Stimulated activated naive B cell treated with anti-CD40 and anti-IgM and Interleukin-4, amounts not matched to agents 10 μg/mL and 1 μg/mL and 100 μg/mL, for 72 hours (primary cell): ENCODE measurements around the gene TMEM175.

Experiments
- ATAC-seq, 2 donors: fragments of 150-1000 bp; cut with Tn5 transposase; replicated peaks; 2 replicates each; pipeline ENCODE4 v1.10.0; 2021; ENCODE audit warnings: moderate library complexity in 1 of 2
- DNase-seq: peaks from one replicate; pipeline ENCODE4 v3.0.0; 2021
- H3K27ac Mint-ChIP-seq: one replicate; pipeline ENCODE4 v1.8.0; 2022; ENCODE audit warnings: mild to moderate bottlenecking, mixed read lengths
- H3K27me3 Mint-ChIP-seq, 2 donors: one replicate each; pipeline ENCODE4 v1.8.0; 2022; ENCODE audit warnings: mixed read lengths in 2 of 2
- H3K36me3 Mint-ChIP-seq, 2 donors: one replicate each; pipeline ENCODE4 v1.8.0; 2022; ENCODE audit warnings: mixed read lengths in 2 of 2, mild to moderate bottlenecking in 1 of 2
- H3K4me1 Mint-ChIP-seq, 2 donors: one replicate each; pipeline ENCODE4 v1.8.0; 2022; ENCODE audit warnings: mixed read lengths in 2 of 2, mild to moderate bottlenecking in 1 of 2
- H3K4me3 Mint-ChIP-seq, 2 donors: one replicate each; pipeline ENCODE4 v1.8.0; 2022; ENCODE audit warnings: mild to moderate bottlenecking in 2 of 2, mixed read lengths in 2 of 2, moderate library complexity in 1 of 2
- H3K9me3 Mint-ChIP-seq, 2 donors: one replicate each; pipeline ENCODE4 v1.8.0; 2022; ENCODE audit warnings: mixed read lengths in 2 of 2, mild to moderate bottlenecking in 1 of 2

TMEM175 gene

DNA sequence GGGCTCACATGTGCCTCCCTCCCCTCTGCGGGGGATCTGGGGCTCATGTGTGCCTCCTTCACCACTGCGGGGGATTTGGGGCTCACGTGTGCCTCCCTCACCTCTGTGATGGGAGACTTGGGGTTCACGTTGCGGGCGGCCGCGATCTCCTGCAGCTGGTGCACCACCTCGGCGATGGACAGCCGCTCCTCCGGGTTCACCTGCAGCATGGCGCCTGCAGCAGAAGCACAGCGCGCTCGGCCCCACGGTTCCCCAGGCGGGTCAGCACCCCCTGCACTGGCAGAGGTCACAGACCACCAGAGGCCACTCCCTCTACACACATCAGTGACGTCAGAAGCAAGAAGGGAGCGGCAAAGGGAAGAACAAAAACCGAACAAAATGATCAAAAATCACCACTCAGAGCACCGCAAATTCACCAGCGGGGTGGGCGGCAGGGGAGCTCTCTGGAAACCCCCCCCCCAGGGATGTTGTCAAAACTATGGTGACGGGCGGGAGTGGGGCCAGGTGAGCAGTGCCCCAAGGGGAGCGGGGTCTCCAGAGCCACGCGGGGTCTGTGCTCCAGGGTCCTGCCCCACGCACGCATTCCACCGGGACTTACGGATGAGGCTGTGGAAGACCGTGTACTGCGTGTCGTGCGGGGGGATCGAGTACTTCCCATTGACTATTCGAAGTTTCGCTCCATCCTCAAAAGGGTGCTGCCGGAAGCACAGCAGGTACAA is 38.8 kb upstream of the TMEM175 start:
- H3K9me3 Mint-ChIP-seq: no peaks in the 10 kb centered on the region
- no peaks in the 10 kb centered on the region for H3K4me1 Mint-ChIP-seq
- DNase-seq (no peak), ATAC-seq (no peak)
- H3K4me3 Mint-ChIP-seq: no peak overlapping the region
- H3K36me3 Mint-ChIP-seq: peaks cover 20 to 45% of the 10 kb centered on the region in 2 donors
- H3K27me3 Mint-ChIP-seq: no peaks in the 10 kb centered on the region
- peak overlapping the region; percentile 56 for H3K27ac Mint-ChIP-seq

DNA sequence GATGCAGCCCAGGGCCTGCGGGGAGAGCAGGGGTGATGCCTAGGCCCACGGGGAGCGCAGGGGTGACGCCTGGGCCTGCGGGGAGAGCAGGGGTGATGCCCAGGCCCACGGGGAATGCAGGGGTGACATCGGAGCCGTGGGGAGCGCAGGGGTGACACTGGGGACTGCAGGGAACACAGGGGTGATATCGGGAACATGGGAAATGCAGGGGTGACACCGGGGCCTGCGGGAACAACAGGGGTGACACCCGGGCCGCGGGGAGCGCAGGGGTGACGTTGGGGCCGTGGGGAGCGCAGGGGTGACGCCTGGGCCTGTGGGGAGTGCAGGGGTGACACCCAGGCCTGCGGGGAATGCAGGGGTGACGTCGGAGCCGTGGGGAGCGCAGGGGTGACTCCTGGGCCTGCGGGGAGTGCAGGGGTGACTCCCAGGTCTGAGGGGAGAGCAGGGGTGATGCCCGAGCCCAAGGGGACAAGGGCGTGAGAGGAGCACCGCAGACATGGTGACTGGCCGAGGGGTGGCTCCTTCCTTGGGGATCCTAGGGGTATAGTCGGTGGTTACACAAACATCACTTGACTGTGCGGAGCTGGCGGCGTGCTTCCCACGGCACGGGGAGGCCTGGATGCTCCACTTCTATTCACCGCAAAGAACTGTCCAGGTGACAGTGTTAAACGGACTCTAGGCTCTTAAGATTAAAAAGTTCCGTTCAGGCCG is 38.1 kb upstream of the TMEM175 start:
- Mint-ChIP-seq H3K4me1 (peaks cover 1 to 2% of the 10 kb centered on the region in 2 donors), H3K4me3 (no peak overlapping the region), H3K27me3 (no peaks in the 10 kb centered on the region), H3K9me3 (no peaks in the 10 kb centered on the region), H3K27ac (peak overlapping the region; percentile 9), H3K36me3 (peaks cover 19 to 46% of the 10 kb centered on the region in 2 donors)
- DNase-seq (no peak), ATAC-seq (no peak)

DNA sequence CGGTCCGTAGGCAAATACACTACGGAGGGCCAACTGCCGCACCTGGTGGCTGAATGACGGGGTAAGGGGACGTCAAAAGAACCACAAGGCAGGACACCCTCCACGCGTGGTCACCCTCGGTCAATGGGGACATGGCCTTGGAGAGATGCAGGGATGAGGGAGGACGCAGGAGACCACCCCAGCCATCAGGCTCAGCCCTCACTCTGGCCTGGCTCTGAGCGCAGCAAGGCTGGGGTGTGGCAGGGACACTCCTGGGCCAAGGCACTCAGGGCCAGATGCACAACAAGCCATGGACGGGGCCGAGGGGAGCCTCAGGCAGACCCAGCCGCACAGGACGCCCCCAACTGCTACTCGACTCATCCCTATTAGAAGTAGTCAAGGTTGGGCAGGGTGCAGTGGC is 36.7 kb upstream of the TMEM175 start:
- Mint-ChIP-seq H3K27me3 (no peaks in the 10 kb centered on the region), H3K27ac (no peak overlapping the region), H3K9me3 (no peaks in the 10 kb centered on the region), H3K4me1 (peaks cover 3 to 6% of the 10 kb centered on the region in 2 donors), H3K4me3 (no peak overlapping the region), H3K36me3 (peaks cover 26 to 59% of the 10 kb centered on the region in 2 donors)
- no peak for ATAC-seq
- DNase-seq: no peak

DNA sequence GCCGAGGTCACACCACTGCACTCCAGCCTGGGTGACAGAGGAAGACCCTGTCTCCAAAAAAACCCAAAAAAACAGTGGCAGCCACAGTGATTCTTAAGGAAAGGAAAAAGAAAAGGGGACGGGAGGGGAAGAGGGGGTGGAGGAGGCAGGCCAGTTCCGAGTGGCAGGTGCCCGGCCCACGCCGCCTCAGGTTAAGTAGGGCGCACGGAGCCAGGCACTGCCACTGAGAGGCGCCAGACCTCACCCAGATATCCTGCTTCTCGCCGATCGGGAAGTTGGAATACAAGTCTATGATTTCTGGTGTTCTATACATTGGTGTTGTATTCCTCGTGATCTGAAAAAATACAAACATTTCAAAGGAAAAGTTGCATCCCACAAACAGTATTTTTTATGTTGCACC is 36.0 kb upstream of the TMEM175 start:
- H3K36me3 Mint-ChIP-seq: peaks cover 28 to 54% of the 10 kb centered on the region in 2 donors
- no peak overlapping the region for H3K27ac Mint-ChIP-seq
- peaks cover 3 to 6% of the 10 kb centered on the region in 2 donors for H3K4me1 Mint-ChIP-seq
- H3K27me3 Mint-ChIP-seq: no peaks in the 10 kb centered on the region
- ATAC-seq (no peak), DNase-seq (no peak)
- no peak overlapping the region for H3K4me3 Mint-ChIP-seq
- no peaks in the 10 kb centered on the region for H3K9me3 Mint-ChIP-seq

DNA sequence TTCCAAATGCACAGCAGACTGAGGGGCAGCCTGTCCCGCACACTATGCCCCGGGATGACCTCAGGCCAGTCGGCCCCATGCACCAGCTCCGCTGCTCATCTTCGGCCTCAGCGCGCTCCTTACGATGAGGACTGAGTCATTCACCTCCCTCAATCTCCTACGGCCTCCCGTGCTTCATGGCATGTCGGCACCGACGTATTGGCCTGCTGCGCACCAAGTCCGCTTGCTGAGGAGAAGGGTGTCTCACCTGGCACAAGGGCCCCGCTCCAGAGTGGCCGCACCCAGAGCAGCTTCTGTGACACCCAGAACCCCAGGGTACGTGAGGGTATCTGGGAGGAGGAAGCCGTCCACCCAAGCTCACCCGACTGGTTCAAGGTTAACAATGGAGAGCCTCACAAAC is 35.6 kb upstream of the TMEM175 start:
- Mint-ChIP-seq H3K4me3 (no peak overlapping the region), H3K9me3 (no peaks in the 10 kb centered on the region), H3K4me1 (peaks cover 3 to 6% of the 10 kb centered on the region in 2 donors), H3K27me3 (no peaks in the 10 kb centered on the region), H3K27ac (no peak overlapping the region), H3K36me3 (peaks cover 28 to 52% of the 10 kb centered on the region in 2 donors)
- ATAC-seq (no peak), DNase-seq (no peak)

DNA sequence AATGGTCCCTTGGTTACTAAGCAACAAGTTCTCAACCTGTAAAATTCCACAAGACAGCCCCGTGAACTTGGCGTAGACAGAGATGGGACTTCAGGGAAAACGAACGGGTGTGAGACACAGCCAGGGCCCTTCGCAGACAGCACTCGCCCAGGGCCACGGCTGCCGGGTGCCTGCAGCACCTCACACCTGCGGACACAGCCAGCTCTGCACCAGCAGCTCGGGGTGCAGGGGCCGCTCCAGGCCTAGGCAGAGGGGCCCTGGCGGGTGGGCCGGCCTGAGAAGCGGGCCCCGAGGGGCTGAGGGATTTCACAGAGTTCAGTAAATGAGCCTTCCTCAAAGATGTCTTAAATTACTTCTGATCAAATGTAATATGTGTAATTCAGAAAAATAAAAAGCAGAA is 34.1 kb upstream of the TMEM175 start:
- H3K9me3 Mint-ChIP-seq: no peaks in the 10 kb centered on the region
- peaks cover 3 to 6% of the 10 kb centered on the region in 2 donors for H3K4me1 Mint-ChIP-seq
- no peak overlapping the region for H3K27ac Mint-ChIP-seq
- no peaks in the 10 kb centered on the region for H3K27me3 Mint-ChIP-seq
- no peak overlapping the region for H3K4me3 Mint-ChIP-seq
- ATAC-seq: no peak
- peaks cover 31 to 54% of the 10 kb centered on the region in 2 donors for H3K36me3 Mint-ChIP-seq
- DNase-seq: no peak

DNA sequence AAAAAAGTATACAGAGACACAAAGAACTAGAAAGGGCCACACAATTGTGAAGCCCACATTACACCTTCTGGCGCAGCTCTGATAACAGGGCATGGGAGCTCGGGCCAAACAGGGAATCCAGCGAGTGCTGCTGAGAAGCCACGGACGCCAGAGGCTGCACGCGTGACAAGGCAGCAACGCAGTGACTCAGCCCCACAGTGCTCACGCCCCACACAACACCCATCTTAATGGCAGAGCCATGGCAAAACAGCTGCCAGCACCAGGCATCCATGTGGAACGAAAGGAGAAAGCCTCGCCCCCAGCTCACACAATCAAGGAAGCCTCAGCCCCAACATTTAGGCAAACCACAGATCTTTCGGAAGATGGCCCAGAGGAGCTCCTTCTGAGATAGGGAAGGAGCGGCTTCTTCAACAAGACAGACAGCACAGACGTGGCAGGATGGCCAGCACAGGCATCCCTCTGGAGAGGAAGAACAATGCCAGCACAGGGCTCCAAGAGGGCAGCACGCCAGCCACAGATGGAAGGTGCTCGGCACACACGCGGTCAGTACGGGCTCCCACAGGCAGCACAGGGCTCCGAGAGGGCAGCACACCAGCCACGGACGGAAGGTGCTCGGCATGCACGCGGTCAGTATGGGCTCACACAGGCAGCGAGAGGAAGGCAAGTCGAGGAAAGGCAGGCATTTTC is 33.2 kb upstream of the TMEM175 start:
- peaks cover 31 to 50% of the 10 kb centered on the region in 2 donors for H3K36me3 Mint-ChIP-seq
- no peaks in the 10 kb centered on the region for H3K27me3 Mint-ChIP-seq
- peaks cover 3 to 6% of the 10 kb centered on the region in 2 donors for H3K4me1 Mint-ChIP-seq
- H3K4me3 Mint-ChIP-seq: no peak overlapping the region
- no peaks in the 10 kb centered on the region for H3K9me3 Mint-ChIP-seq
- ATAC-seq (no peak), DNase-seq (no peak)
- H3K27ac Mint-ChIP-seq: no peak overlapping the region

DNA sequence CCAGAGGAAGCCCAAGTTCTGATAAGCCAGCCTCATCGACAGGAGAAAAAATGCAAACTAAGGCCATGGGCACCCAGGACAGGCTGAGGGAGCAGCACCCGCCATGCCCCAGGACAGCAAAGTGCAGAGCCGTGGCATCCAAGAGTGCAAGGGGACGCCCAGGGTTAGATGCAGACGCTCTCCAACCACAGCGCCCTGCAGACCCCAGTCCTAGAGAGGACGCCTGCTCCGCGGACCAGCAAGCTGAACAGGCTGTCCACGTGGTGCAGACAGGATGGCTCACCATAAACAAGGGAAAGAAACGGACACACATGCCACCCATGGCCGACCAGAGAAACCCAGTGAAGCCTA is 32.7 kb upstream of the TMEM175 start:
- Mint-ChIP-seq H3K9me3 (no peaks in the 10 kb centered on the region), H3K27me3 (no peaks in the 10 kb centered on the region), H3K36me3 (peaks cover 31 to 50% of the 10 kb centered on the region in 2 donors), H3K27ac (no peak overlapping the region), H3K4me3 (no peak overlapping the region), H3K4me1 (peaks cover 3 to 6% of the 10 kb centered on the region in 2 donors)
- ATAC-seq (no peak), DNase-seq (no peak)

DNA sequence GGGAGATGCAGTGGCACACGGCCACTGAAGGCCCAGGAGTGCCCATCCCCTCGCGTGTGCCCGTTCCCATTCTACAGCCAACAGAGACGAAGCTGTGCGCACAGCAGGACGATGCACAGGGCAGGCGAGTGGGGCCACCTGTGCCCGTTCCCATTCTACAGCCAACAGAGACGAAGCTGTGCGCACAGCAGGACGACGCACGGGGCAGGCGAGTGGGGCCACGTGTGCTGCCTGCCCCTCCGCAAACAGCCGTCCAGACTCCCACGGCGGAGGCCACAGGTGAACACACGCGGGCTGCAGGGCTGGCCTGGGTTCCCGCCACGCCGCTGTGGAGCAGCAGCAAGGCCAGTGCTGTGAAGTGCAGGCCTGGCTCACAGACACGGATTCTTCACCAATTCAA is 32.2 kb upstream of the TMEM175 start:
- no peak overlapping the region for H3K27ac Mint-ChIP-seq
- peaks cover 3 to 6% of the 10 kb centered on the region in 2 donors for H3K4me1 Mint-ChIP-seq

DNA sequence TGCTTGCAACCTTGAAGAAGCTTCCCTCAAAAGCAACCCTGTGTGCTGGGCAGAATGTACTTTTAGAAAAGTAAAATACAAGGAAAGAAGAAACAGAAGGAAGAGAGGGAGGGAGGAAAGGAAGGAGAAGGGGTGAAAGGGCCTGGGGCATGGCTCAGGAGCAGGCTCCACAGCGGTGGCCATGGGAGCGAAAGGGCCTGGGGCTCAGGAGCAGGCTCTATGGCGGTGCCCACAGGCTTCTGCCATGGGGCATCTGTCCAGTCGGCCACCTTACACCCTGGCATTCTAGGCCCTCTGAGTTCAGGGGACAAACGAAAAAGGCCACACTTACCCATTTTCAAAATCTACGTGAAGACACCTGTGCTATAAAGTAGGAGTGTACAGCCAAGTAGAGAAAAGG is 31.5 kb upstream of the TMEM175 start:
- DNase-seq (no peak), ATAC-seq (no peak)
- Mint-ChIP-seq H3K27me3 (no peaks in the 10 kb centered on the region), H3K27ac (peak overlapping the region; percentile 74), H3K4me3 (no peak overlapping the region), H3K4me1 (peaks cover 3 to 6% of the 10 kb centered on the region in 2 donors), H3K9me3 (peaks cover 0 to 2% of the 10 kb centered on the region in 2 donors), H3K36me3 (peaks cover 36 to 59% of the 10 kb centered on the region in 2 donors)

More for the DNA sequence above, 32.2 kb upstream of the TMEM175 start:
- Mint-ChIP-seq H3K9me3 (no peaks in the 10 kb centered on the region), H3K27me3 (no peaks in the 10 kb centered on the region), H3K36me3 (peaks cover 34 to 54% of the 10 kb centered on the region in 2 donors), H3K4me3 (no peak overlapping the region)
- DNase-seq (no peak), ATAC-seq (no peak)

DNA sequence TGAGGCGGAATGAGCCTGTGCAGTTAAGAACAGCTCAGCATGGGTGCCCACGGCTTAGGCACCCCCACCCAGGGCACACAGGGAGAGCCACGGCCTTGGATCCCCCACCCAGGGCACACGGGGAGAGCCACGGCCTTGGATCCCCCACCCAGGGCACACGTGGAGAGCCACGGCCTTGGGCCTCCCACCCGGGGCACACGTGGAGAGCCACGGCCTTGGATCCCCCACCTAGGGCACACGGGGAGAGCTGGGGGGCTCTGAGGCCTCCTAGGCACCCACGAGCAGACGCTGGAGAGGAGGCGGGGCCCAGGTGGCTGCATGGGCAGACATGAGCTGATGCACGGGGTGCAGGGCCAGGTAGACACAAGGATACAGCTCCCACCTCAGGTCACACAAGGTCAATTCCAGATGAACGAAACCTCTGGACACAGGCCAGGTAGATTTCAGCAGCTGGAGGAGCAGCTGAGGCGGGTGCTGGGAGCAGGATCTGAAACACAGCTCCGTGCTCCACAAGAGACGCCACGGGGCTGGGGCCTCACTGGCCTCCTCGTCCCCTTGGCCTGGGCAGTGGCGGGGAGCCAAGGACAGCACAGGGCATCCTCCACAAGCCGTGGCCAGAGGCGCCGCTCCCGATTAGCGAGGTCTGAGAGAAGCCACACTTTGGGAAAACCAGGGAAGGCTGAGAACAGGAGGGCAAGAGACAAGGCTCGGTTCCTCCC is 30.9 kb upstream of the TMEM175 start:
- H3K4me3 Mint-ChIP-seq: no peak overlapping the region
- peaks cover 43 to 63% of the 10 kb centered on the region in 2 donors for H3K36me3 Mint-ChIP-seq
- H3K9me3 Mint-ChIP-seq: peaks cover 0 to 4% of the 10 kb centered on the region in 2 donors
- H3K4me1 Mint-ChIP-seq: peaks cover 3 to 6% of the 10 kb centered on the region in 2 donors
- no peak for ATAC-seq
- H3K27me3 Mint-ChIP-seq: no peaks in the 10 kb centered on the region
- DNase-seq: no peak
- H3K27ac Mint-ChIP-seq: no peak overlapping the region

DNA sequence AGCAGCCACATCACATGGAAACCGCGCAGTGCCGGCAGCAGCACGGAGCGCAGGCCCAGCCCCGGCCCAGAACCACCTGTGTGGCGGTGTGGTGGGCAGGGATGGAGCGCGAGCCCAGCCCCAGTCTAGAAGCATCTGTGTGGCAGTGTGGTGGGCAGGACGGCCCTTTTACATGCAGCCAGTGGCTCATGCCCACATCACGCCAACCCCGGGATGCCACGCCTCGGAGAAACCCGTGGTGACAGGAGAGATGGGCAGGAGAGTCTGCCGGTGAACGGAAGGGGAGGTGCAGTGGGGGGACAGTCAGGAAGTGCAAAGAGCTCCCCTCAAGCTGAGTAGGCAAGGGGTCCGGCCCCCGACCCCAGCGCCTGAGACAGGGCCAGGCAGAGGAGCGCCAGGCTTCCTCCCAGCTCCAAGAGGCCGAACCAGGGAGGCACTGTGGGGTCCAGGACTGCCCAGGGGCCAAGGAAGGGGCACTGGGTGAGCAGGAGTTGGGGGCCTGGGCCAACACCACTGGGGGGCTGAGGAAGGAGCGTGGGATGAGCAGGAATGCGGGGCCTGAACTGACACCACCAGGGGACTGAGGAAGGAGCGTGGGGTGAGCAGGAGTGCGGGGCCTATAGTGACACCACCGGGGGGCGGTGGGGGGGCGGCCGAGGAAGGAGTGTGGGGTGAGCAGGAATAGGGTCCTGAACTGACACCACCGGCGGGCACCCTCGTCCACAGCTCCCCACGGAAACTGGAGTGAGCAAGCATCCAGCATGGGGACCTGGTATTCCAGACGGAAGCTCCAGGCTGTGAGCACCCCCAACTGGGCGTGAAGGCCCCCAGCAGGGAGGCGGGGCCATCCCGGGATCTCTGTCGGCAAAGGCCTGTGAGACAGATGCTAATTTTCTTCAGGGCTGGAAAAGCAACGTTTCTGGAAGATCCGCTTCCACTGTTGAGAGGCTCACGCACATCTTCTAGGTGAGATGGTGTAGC is 28.9 kb upstream of the TMEM175 start:
- DNase-seq: no peak
- peaks cover 45 to 54% of the 10 kb centered on the region in 2 donors for H3K36me3 Mint-ChIP-seq
- peaks cover 3 to 6% of the 10 kb centered on the region in 2 donors for H3K4me1 Mint-ChIP-seq
- no peak for ATAC-seq
- no peak overlapping the region for H3K4me3 Mint-ChIP-seq
- no peak overlapping the region for H3K27ac Mint-ChIP-seq
- peaks cover 0 to 9% of the 10 kb centered on the region in 2 donors for H3K9me3 Mint-ChIP-seq
- H3K27me3 Mint-ChIP-seq: no peaks in the 10 kb centered on the region
